Fibroblast of villous mesenchyme (primary cell): ENCODE results near the gene PAPSS1. TPM values are rescaled to one million over a fixed set of nuclear protein-coding genes. Genes with fewer than 3 reads are reported as not detected.
A peak's percentile ranks its signal among the peaks of the same experiment; 100 is the strongest.

Experiments used
- DNase-seq: peaks from one replicate; pipeline ENCODE4 v3.0.0-alpha.2; 2010; ENCODE audit warnings: low read depth
- H3K4me3 ChIP-seq: 2 replicates; pipeline ENCODE4 v1.5.1; 2011; ENCODE audit warnings: low read depth, mild to moderate bottlenecking, low read length
- total RNA-seq: library from RNA; depleted of rRNA; stranded (reverse); fragments of >200 nt; gene quantifications from 2 replicates; pipeline ENCODE4 v1.2.3, GENCODE V29; 2012
- TF ChIP-seq, protein P1 (sequence below): IDR thresholded peaks from 2 replicates; pipeline ENCODE4 v1.5.1; 2012; ENCODE audit warnings: low read depth, mild to moderate bottlenecking, low read length; ENCODE audit not compliant: insufficient read depth

PAPSS1 gene
- total RNA-seq, 1 donor = 78.6 TPM

DNA sequence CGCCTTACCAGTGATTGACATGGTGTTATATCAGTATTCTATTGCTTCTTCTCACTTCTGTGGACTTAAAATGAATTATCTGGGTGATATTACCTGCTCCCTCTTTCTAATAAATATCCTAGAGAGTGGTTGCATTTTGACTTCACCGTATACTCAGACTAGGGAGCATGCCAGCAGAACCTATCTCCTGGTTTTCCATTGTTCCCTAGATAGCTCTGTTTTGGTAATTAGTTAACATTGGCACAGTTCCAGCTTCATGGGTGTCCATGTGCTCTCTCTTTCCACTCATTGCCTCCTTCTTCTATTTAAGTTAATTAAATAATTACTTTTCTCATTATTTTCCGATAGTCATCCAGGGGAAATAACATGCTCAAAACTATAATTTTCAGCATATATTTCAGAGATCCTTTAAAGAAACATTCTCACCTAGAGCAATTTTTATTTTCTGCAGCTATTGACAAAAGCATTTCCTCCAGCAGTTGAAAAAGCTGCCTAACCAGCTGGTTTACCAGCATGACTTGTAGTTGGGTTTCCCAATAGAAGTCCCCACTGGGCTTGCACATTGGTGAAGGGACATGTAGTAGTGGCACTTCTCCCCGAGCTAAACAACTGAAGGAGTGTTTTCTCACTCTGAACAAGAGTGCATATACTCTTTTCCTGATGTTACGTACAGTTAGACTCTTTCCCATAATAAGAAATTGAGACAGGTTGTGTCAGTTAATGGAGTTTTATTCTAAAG is 27.9 kb upstream of the PAPSS1 start:
- no peak overlapping the region for H3K4me3 ChIP-seq
- TF ChIP-seq, protein P1, sequence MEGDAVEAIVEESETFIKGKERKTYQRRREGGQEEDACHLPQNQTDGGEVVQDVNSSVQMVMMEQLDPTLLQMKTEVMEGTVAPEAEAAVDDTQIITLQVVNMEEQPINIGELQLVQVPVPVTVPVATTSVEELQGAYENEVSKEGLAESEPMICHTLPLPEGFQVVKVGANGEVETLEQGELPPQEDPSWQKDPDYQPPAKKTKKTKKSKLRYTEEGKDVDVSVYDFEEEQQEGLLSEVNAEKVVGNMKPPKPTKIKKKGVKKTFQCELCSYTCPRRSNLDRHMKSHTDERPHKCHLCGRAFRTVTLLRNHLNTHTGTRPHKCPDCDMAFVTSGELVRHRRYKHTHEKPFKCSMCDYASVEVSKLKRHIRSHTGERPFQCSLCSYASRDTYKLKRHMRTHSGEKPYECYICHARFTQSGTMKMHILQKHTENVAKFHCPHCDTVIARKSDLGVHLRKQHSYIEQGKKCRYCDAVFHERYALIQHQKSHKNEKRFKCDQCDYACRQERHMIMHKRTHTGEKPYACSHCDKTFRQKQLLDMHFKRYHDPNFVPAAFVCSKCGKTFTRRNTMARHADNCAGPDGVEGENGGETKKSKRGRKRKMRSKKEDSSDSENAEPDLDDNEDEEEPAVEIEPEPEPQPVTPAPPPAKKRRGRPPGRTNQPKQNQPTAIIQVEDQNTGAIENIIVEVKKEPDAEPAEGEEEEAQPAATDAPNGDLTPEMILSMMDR = no peak
- DNase-seq = no peak

DNA sequence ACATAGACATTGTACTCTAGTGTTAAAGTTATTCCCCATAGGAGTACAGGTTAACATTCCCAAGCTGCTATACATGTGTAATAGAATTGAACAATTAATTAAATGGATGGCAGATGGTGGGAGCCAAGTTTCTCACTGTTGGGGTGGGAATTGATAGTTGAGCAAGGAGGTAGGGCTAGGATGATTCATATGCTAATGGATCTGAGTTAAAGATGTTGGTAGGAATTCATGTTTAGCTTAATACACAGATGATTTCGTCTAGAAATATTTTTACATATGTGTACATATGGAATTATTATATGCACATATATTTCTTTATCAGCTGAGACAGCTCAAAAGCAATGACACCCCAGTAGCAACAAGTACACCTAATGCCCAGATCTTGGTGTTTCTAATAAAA is 26.1 kb upstream of the PAPSS1 start:
- DNase-seq = no peak
- H3K4me3 ChIP-seq = no peak overlapping the region
- TF ChIP-seq, protein P1 = no peak

DNA sequence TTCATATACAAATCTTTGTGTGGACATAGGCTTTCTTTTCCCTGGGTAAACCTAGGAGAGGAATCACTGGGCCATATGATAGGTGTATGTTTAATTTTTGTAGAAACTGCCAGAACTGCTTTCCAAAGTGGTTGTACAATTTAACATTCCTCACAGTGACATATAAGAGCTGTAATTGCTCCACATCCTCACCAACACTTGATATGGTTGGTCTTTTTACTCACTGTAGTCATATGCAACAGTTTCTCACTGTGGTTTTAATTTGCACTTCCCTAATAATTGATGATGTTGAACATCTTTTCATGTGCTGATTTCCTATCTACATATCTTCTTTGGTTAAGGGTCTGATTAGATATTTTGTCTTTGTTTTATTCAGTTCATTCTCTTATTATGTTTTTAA is 24.5 kb upstream of the PAPSS1 start:
- DNase-seq = no peak
- TF ChIP-seq, protein P1 = no peak
- no peak overlapping the region for H3K4me3 ChIP-seq

DNA sequence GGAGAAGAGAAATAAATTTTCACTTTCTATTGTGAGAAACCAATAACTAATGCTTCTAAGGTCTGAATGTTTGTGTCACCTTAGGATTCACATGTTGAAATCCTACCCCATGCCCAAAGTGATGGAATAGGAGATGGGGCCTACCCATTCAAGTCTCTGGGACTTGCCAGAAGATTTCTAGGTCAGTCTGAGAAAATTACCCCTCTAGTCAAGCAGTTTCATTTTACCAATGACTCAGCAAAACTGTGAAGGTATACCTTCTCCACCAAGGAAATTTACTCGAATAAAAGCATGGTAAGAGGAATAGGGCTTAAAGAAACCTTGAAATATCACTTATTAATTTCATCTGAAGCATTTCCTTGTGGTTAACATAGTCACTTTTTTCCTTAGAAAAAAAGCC is 23.5 kb upstream of the PAPSS1 start:
- DNase-seq = peak; percentile 30
- no peak overlapping the region for H3K4me3 ChIP-seq
- TF ChIP-seq, protein P1 = no peak

DNA sequence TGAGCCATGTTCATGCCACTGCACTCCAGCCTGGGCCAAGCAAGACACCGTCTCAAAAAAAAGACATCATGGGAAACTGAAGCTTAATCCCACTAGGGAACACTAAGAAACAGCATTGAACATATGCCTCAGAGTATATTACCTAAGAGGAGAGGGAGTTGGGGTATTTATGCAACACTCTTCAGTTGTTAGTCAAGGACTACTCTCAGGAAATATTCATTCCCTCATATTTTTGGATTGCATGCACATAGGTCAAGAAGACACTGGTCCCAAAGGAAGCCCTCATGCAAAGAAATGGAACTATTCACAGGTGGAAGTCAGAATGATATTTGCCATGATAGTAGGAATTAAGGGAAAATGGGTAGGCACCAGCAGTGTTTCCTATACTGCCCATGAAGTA is 22.8 kb upstream of the PAPSS1 start:
- TF ChIP-seq, protein P1 = no peak
- no peak overlapping the region for H3K4me3 ChIP-seq

DNA sequence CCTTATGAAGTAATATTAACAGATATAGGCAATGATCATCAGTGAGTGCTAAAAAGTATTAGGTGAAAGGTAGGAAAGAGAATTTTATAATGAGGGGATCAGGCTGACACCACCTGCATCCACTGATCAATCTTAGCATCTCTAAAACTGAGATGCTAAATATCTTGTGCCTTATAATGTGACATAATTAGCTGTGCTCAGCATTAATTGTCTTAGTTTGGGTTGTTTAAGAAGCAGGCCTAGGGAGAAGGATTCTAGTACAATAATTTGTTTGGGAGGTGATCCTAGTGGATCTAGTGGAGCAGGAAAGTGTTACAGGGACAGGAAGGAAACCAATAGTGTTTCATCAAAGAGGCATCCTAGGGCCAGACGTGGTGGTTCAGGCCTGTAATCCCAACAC is 22.2 kb upstream of the PAPSS1 start:
- TF ChIP-seq, protein P1 = no peak
- H3K4me3 ChIP-seq = no peak overlapping the region
- DNase-seq = no peak

More for the DNA sequence above, 22.8 kb upstream of the PAPSS1 start:
- DNase-seq = no peak
